Measurements from ENCODE around the gene MRPL28.
"Not testable (repeated sequence)": the region's sequence is repeated elsewhere in the genome, so short reads cannot be mapped to it uniquely, and the experiment has no call there.

MRPL28 gene

DNA sequence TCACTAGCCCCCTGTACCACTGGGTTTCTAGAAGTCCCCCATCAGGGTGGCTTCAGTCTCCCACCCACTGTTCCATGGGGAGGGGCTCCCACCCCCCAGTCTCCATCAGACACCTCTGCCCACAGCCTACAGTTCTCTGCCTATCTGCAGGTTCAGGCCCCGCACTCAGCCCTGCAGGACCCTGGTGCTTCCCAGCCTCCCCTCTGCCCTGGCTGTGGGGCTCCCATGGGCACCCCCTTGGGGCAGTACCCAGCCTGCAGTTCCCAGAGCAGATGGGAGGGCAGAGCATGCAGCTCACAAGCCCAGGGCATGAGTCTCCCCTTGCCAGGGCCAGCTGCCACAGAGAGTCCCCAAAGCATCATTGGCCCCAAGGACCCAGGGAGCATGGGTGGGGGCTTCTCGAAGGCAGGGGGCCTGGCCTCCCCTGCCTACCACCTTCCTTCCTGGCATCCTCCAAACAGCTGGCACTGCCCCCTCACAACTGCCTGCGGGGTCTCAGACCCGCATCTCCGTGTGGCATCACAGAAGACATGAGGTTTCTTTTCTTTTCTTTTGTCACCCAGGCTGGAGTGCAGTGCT lies 2.8 kb upstream of the MRPL28 start:
- no peak for DNase-seq (ENCODE audit: low read depth)

GRCh38 chr16:372302-372983 lies 2.1 kb upstream of the MRPL28 start:
- DNase-seq (ENCODE audit: low read depth) = no peak

DNA sequence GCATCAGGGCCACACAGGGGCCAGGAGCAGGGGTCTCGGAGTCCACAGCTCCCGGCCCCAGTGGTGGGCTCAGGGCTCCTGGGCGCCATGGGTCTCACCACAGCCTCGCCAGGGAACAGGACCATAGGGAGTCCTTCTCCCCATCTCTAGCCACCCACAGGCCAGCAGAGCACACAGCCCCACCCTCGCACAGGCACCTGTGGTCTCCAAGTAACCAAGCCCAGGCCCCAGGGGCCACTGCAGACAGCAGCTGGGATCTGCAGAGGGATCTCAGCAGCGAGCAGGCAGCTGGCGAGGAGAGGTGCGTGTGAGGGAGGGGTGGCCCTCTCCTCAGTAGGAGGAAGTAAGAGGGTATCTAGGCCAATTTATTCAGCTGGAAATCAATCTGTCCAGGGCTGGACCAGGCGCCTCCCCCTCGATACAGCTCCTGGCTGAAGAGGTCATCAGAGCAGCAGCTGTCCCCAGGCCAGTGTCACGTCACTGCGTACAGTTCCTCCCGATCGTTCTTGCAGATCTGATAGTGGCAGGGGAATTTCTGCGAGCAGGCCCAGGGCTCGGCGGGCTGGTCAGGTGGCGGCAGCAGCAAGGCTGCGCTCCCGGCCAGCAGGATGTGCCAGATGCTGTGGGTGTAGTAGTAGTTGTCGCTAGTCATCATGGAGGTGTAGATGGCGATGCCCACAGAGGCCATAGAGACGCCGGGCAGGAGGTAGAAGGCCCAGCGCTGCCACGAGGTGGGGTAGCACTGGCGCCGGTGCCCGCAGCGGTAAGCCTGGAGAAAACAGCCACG lies 1.4 kb upstream of the MRPL28 start:
- no peak for DNase-seq (ENCODE audit: low read depth)

- no peak for DNase-seq (ENCODE audit: low read depth)
These were observed 709 bp upstream of the MRPL28 start for GRCh38 chr16:370979-371514.

- DNase-seq (ENCODE audit: low read depth) = no peak
These were observed 387 bp downstream of the MRPL28 start for GRCh38 chr16:369866-370436.

DNA sequence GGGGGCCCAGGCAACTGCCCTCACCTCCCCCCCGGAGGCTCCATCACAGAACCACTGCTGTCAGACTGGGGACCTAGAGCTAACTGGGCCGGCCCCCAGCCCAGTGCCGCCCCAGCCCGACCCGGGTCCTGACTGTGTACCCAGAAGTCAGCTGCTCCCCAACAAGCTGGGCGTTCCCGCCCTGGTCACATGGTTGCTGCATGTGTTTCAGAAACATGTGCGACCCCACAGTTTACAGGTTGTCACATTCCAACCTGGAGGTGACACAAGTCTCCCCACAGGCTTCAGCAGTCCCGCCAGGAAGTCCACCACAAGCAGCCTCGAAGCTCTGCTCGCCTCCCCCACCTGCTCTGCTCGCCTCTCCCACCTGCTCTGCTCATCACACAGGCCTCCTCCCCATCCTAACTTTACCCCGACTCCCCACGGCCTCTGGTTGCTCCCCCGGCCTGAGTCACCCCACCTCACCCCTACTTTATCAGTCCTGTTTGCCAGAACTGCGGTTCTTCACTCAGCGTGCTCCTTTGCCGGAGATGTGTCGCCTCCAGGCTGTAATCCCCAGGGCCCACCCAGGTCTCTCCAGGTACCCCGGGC lies 968 bp downstream of the MRPL28 start:
- no peak for DNase-seq (ENCODE audit: low read depth)

DNA sequence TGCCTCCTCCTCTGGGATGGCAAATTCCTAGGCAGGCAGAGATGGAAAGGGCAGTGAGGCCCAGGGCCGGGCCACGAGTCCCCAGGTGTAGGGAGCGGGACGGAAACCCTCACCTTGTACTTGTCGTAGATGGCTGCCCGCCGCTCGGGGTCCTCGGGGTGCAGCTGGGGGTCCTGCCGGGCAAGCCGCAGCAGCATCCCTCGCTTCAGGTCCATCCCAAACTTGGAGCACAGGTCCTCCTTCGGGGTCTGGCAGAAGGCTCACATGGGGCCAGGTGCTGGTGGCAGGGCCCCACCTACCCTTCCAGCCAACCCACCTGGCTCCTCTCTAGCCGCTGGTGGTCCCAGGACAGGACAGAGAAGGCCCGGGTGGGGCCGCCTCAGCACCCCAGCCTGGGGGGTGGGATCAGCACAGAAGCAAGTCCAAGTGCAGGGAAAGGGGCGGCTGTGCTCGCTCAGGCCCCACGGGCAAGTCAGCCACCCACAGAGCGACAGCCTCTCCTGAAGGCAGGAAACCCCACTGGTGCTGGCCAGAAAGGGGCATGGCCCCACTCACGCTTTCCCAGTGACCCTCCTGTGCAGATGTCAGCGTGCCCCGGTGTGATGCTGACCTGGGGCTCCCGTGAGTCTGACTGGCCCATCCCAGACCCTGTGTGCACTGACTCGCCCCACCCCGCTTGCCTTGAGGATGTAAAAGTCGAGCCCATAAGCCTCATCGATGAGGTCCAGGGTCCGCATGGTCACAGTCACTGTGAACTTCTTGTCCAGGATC lies 1.8 kb downstream of the MRPL28 start:
- DNase-seq (ENCODE audit: low read depth) = no peak

DNA sequence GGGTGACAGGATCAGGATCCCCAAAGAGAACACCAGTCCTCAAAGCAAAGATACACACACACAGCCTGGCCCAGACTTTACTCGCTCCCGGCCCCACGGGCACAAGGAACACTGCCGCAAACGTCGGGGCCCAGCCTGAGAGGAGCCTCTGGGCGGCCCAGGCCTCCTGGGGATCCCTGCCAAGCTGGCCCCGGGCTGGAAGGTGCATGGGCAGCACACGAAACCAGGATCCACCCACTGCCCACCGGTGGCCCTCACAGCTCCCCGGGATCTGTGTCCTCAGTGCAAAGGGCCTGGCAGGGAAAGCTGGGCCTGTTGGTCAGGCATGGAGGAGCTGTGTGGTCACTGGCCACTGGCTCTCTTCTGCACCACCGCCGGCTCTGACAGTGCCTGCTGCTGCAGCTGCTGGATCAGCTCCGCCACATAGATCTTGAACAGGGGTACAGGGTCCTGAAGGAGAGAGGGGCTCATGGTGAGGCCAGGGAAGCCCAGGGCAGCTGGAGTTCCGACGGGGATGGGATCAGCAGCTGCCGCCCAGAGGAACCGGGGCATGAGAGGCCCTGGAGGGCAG lies 2.9 kb downstream of the MRPL28 start:
- no peak for DNase-seq (ENCODE audit: low read depth)

DNA sequence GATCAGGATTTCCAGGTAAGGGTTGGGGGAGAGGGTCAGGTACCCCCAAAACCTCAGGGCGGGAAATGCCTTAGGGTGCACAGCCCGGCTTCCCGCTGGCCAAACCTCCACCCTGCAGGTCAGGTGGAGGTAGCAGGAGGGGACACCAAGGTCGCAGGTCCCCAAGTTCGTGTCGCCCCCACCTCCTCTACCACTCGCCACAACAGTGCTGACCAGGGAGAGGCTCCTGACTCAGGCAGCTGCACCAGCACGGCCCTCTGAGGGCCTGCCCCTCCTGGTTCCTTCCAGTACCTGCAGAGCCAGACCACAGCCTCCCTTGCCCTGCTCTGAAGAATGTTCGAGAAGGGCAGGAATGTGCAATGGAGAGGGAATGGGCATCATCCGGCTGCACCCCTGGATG lies 3.9 kb downstream of the MRPL28 start:
- DNase-seq (ENCODE audit: low read depth) = no peak

DNA sequence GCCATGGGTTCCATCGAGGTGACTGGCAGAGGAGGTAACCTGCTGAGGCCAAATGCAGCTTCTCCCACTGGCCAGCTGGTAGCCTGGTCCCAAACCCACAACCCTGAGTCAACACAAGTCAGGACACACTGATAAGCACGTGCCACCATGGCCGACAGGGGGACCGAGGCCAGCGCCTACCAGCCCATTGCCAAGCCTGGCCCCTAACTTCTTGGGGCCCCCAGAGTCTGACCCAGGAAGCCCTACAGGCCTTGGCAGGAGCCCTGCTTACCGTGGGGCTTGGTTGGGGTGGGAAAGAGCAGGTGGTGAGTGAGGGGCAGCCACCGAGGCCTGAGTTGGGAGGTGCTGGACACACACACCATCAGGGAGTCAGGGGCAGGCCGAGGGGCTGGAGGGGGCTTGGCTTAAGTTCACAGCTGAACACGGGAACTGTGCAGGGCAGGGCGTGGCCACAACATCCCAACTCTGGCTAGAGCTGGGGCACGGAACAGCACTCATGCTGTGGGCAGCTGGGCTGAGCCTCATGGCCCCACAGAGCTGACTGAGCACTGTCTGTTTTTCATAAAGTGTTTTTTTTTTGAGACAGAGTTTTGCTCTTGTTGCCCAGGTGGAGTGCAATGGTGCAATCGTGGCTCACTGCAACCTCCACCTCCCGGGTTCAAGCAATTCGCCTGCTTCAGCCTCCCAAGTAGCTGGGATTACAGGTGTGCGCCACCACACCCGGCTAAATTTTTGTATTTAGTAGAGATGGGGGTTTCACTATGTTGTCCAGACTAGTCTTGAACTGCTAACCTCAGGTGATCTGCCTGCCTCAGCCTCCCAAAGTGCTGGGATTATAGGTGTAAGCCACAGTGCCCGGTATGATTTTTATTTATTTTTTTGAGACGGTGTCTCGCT lies 5.5 kb downstream of the MRPL28 start:
- DNase-seq (ENCODE audit: low read depth) = no peak

DNA sequence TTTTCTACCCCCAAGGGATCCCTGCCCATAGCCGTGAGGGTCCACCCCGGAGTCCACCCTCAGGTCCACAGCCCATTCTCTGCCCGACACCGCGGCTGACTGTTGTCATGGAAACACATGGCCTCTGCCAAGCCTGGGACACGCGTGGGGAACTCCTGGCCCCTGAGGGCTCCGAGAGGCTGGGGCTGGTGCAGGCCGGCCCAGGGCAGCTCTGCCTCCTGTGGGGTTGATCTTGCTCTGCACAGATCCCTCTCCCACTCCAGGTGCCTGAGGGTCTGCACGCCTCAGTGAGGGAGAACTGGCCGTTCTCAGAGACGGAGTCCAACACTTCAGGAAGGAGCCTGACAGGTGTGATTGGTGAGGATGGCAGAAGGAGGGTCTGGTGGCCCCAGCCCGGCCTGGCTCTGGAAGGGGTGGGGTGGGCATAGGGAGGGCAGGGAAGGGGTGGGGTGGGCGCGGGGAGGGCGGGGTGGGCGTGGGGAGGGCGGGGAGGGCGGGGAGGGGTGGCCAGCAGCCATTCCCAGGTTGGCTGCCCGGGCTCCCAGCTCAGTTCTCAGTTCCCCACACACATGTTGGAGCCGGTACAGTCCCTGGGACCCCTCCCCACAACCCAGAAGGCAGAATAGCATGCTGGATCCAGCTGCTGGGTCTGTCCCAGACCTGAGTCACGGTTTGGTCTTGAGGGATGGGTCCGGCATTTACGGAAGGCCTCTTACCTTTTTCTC lies 6.4 kb downstream of the MRPL28 start:
- no peak for DNase-seq (ENCODE audit: low read depth)

GRCh38 chr16:363110-363765 lies 7.1 kb downstream of the MRPL28 start:
- no peak for DNase-seq (ENCODE audit: low read depth)

DNA sequence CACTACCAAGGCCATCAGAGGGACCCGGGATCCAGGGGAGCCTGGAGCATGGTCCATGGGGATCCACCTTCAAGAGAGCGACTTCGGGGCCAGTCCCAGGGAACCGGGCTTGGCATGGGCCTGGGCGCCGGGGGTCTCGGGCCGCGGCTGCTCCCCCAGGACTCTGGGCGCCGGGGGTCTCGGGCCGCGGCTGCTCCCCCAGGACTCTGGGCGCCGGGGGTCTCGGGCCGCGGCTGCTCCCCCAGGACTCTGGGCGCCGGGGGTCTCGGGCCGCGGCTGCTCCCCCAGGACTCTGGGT lies 7.7 kb downstream of the MRPL28 start:
- not testable (repeated sequence) for DNase-seq (ENCODE audit: low read depth)

- no peak for DNase-seq (ENCODE audit: low read depth)
These were observed 8.3 kb downstream of the MRPL28 start for GRCh38 chr16:361872-362701.

DNA sequence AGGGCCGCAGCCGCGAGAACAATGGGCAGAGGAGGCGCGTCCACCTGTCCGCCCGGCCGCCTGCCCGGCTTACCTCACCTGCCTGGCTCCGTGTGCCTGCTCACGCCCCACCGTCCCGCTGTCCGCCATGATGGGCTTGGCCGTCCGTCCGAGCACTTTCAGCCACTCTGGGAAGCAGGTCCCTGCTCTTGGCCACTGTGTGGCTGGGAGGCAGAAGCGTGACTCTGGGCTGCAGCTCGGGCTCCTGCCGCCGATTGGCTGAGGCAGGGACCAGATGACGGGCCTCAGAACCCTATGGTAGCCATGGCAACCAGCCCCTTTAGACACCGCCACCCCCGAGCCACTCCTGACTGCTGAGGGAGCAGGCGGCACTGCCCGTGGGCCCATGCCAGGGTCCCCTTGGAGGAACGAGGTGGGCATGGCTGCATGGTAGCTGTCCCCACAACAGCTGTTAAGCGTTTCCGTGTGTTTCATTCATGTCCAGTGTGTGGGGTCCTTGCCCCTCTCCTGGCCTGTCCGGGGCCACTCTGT lies 8.9 kb downstream of the MRPL28 start:
- DNase-seq (ENCODE audit: low read depth) = no peak

GRCh38 chr16:360698-361336 lies 9.5 kb downstream of the MRPL28 start:
- DNase-seq (ENCODE audit: low read depth) = no peak

All from CMK (cell line).